Measurements from ENCODE around the gene EBF4.
"Not testable (repeated sequence)": the region's sequence is repeated elsewhere in the genome, so short reads cannot be mapped to it uniquely, and the experiment has no call there.

EBF4 gene

DNA sequence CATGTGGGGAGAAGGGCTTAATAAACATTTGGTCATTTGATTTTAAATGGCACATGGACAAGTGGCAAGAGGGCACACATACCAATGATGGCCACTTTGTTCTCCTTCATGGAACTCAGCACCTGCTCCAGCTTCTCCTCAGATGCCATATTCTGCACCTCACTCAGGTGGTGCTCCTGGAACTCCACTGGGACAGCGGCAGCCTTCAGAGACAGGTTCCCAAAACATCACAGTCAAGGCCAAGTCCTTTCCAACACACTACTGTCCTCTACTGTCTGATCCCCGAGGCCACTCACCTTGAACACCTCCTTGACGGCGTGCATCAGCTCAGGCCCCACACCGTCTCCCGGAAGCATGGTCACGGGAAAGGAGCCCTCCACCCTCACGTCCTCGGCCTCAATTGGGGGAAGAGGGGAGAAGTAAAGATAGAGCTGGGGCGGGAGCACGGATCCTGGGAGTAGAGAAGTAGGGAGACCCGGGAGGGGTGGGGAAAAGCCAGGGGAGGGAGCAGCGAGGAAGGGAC lies 29.2 kb upstream of the EBF4 start:
- H3K27ac ChIP-seq: peak overlapping the region; percentile 84
- no peak for TF ChIP-seq ZFX (IDR thresholded peaks at IDR 0.05)
- no peak for TF ChIP-seq CTCF (conservative IDR thresholded peaks at IDR 0.05)

- peak within 1 kb of the TSS; percentile 84 for H3K27ac ChIP-seq
- TF ChIP-seq CTCF (conservative IDR thresholded peaks at IDR 0.05): no peak
- TF ChIP-seq ZFX (IDR thresholded peaks at IDR 0.05): no peak
These were observed 28.5 kb upstream of the EBF4 start, which contains the start of gene IDH3B for GRCh38 chr20:2663887-2664719. IDH3B (minus strand) TSS chr20:2664216; CDS start chr20:2664188, 28 bp downstream.

DNA sequence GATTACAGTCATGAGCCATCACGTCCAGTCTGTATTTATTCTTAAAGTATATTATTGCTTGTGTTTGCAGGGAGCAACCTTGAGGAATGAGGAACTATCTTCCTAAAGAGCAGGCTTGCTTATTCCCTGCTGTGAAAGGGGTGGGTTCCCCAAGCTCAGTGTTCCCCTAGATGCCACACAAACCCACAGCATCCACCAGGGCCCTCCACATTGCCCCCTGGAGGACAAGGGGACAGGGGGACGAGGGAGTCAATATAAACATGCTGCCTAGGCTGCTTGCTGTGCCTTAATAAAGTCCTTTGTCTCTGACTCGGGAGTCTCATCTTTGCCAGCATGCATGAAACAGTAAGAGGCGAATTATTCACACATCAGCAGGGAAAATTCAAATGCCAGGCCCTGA lies 20.6 kb upstream of the EBF4 start:
- H3K27ac ChIP-seq: no peak overlapping the region
- TF ChIP-seq ZFX (IDR thresholded peaks at IDR 0.05) (no peak), CTCF (conservative IDR thresholded peaks at IDR 0.05) (peak; percentile 12; the same call in 1 of the 2 replicates)

- TF ChIP-seq CTCF (conservative IDR thresholded peaks at IDR 0.05) (no peak), ZFX (IDR thresholded peaks at IDR 0.05) (no peak)
- H3K27ac ChIP-seq: no peak overlapping the region
These were observed 20.1 kb upstream of the EBF4 start for GRCh38 chr20:2672446-2672845.

- no peak overlapping the region for H3K27ac ChIP-seq
- no peak for TF ChIP-seq CTCF (conservative IDR thresholded peaks at IDR 0.05)
- no peak for TF ChIP-seq ZFX (IDR thresholded peaks at IDR 0.05)
These were observed 19.1 kb upstream of the EBF4 start for GRCh38 chr20:2673453-2673852.

DNA sequence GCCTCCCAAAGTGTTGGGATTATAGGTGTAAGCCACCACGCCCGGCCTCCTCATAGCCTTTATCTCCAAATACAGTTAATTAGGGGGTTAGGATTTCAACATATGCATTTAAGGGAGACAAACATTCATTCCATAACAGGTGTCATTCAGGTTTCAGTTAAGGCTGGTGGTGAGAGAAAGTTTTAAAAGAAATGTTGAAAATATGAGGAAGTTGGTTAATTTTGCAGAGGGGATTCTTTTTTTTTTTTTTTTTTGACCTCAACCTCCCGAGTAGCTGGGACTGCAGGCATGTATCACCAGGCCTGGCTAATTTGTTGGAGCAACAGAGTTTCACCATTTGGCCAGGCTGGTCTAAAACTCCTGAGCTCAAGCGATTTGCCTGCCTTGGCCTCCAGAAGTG lies 12.5 kb upstream of the EBF4 start:
- no peak for TF ChIP-seq CTCF (conservative IDR thresholded peaks at IDR 0.05)
- TF ChIP-seq ZFX (IDR thresholded peaks at IDR 0.05): no peak
- no peak overlapping the region for H3K27ac ChIP-seq

DNA sequence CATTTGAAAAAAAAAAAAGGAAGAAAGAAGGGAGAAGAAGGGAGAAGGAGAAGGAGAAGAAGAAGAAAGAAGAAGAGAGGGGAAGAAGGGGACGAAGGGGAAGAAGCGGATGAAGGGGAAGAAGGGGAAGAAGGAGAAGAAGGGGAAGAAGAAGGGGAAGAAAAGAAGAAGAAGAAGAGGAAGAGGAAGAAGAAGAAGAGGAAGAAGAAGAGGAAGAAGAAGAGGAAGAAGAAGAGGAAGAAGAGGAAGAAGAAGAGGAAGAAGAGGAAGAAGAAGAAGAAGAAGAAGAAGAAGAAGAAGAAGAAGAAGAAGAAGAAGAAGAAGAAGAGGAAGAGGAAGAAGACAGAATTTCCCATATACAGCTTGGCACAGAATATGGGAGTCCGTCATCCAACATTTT lies 10.5 kb upstream of the EBF4 start:
- not testable (repeated sequence) for H3K27ac ChIP-seq

DNA sequence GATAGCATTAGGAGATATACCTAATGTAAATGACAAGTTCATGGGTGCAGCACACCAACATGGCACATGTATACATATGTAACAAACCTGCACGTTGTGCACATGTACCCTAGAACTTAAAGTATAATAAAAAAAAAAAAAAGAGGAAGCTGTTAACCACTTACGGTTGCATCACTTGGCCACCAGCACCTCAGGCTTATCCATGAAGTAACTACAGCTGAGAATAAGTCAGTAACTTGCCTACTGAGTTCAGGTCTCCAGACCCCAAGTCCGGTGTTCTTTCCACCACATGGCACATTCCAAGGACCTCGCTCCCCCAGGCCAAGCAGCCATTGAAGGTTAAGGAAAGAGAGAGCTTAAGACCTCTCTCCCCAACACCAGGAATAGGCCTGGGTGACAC lies 7.8 kb upstream of the EBF4 start:
- not testable (repeated sequence) for H3K27ac ChIP-seq

Data from C4-2B (cell line).